HepG2 (cell line): ENCODE data around the gene SLC9B2. TPM values are rescaled to one million over a fixed set of nuclear protein-coding genes. Genes with fewer than 3 reads are reported as not detected.

Source experiments
- CREB1 ChIP-seq, 2 experiments: fragments of 450-650 bp in 1 of 2; IDR thresholded peaks; 2 replicates each; pipeline ENCODE4 v1.6.1; 2016 to 2017; ENCODE audit warnings: control low read depth in 1 of 2, mild to moderate bottlenecking in 1 of 2, missing compliant biosample characterization in 1 of 2, missing genetic modification characterization in 1 of 2
- HDAC1 ChIP-seq: sonication (generic); formaldehyde crosslinking; IDR thresholded peaks from 2 replicates; pipeline ENCODE4 v1.5.1; 2020; ENCODE audit warnings: mild to moderate bottlenecking, missing genetic modification reagents
- IRF2 ChIP-seq: IDR thresholded peaks from 2 replicates; pipeline ENCODE4 v1.6.1; 2018; ENCODE audit warnings: missing genetic modification reagents, missing compliant biosample characterization
- KAT7 ChIP-seq: IDR thresholded peaks from 2 replicates; pipeline ENCODE4 v1.6.1; 2018; ENCODE audit warnings: borderline replicate concordance, missing compliant biosample characterization
- MEIS2 ChIP-seq: sonication (generic); formaldehyde crosslinking; IDR thresholded peaks from 2 replicates; pipeline ENCODE4 v1.9.0; 2021; ENCODE audit warnings: mild to moderate bottlenecking, missing genetic modification reagents
- PBX2 ChIP-seq: IDR thresholded peaks from 2 replicates; pipeline ENCODE4 v1.6.1; 2016; ENCODE audit warnings: control low read depth
- REPIN1 ChIP-seq: sonication (generic); formaldehyde crosslinking; IDR thresholded peaks from 2 replicates; pipeline ENCODE4 v1.8.0; 2022; ENCODE audit warnings: missing genetic modification reagents, low read depth, mild to moderate bottlenecking, borderline replicate concordance
- TIGD3 ChIP-seq: sonication (generic); formaldehyde crosslinking; IDR thresholded peaks from 2 replicates; pipeline ENCODE4 v1.5.1; 2020; ENCODE audit warnings: mild to moderate bottlenecking, missing genetic modification reagents, borderline replicate concordance
- XRCC5 ChIP-seq: fragments of 200-400 bp; formaldehyde crosslinking; optimal IDR thresholded peaks from 2 replicates; pipeline ENCODE3; 2017; ENCODE audit warnings: mild to moderate bottlenecking, low read length
- ZFAT ChIP-seq: sonication (generic); formaldehyde crosslinking; conservative IDR thresholded peaks from 2 replicates; pipeline ENCODE4 v1.8.1; 2023; ENCODE audit warnings: missing genetic modification reagents, inconsistent platforms
- polyA plus RNA-seq, 8 experiments: library from polyadenylated mRNA; depleted of rRNA in 3 of 8; stranded (reverse) in 7 of 8; unstranded in 1 of 8; fragments of >200 nt; fragmentation: Illumina TruSeq in 4 of 8; extraction: Trizol in 4 of 8; gene quantifications; 2 replicates each; pipeline versions ENCODE4 v1.2.1 to v1.2.3, GENCODE V29; 2011 to 2016; ENCODE audit warnings: low read depth in 4 of 8, missing spikeins in 1 of 8, mixed read lengths in 1 of 8; ENCODE audit not compliant: insufficient read depth in 1 of 8
- total RNA-seq, 5 experiments: library from RNA; depleted of rRNA; stranded (reverse); fragments of >200 nt; fragmentation: Illumina TruSeq; extraction: Trizol; gene quantifications; 2 replicates each; pipeline ENCODE4 v1.2.3, GENCODE V29; 2016; ENCODE audit warnings: low read depth in 1 of 5
- TF ChIP-seq, protein P1 (sequence below): sonication (generic); formaldehyde crosslinking; IDR thresholded peaks from 2 replicates; pipeline ENCODE4 v1.4.0; 2020; ENCODE audit warnings: mild to moderate bottlenecking, missing genetic modification reagents
- TF ChIP-seq, protein P2 (sequence below): sonication (generic); formaldehyde crosslinking; IDR thresholded peaks from 2 replicates; pipeline ENCODE4 v1.5.1; 2020; ENCODE audit warnings: mild to moderate bottlenecking, moderate library complexity, missing genetic modification reagents
- TF ChIP-seq, protein P3 (sequence below): sonication (generic); formaldehyde crosslinking; IDR thresholded peaks from 2 replicates; pipeline ENCODE4 v1.8.0; 2023; ENCODE audit warnings: mild to moderate bottlenecking, missing genetic modification reagents
- TF ChIP-seq, protein P4 (sequence below): sonication (generic); formaldehyde crosslinking; IDR thresholded peaks from 2 replicates; pipeline ENCODE4 v1.4.0; 2020; ENCODE audit warnings: mild to moderate bottlenecking, missing genetic modification reagents

Gene SLC9B2
- total and polyA plus RNA-seq, 2 of the 13 experiments (the other 11 are each of a cell fraction or from before 2014, with no cell fraction given): 23.5 to 38.5 TPM

DNA sequence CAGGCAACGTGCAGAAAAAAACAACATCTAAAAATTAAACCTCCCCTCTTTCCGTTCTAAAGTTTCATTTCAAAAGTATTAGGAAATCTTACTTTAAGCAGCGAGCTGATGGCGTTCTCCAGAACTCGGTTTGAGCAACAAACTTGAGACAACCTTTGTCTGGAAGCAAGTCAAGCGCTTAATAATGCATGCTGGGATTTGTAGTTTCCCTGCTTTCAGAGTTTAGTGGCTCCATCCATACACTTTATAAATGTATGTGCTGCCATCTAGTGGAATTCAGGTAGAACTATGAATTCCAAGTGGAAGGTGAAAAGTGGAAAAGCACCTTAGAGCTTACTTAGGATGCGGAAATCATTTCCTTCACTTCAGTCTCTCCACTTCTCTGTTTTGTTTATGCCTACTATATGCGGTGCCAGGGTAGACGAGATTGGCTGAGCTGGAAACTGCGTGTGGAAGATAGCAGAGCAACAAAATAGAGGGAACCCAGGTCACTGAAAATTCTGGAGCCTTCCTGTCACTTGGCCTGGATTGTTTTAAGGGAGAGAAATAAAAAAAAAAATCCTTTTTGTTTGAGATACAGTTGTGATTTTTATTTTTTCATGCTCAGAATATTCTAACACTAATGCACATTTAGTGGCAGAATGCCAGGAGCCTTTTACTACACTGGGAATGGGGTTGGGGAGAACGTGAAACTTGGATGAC lies 23.3 kb upstream of the SLC9B2 start, which contains the start of gene BDH2 (continued):
- TF ChIP-seq, protein P1, sequence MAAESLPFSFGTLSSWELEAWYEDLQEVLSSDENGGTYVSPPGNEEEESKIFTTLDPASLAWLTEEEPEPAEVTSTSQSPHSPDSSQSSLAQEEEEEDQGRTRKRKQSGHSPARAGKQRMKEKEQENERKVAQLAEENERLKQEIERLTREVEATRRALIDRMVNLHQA (CRISPR knock-in tag): no peak
- TF ChIP-seq HDAC1 (CRISPR knock-in tag): 0 out of 2 replicates have a peak, but pooled peaks have one; percentile 40
- TF ChIP-seq MEIS2 (CRISPR knock-in tag): no peak
- no peak for TF ChIP-seq XRCC5
- 0 out of 2 replicates have a peak, but pooled peaks have one; percentile 40 for TF ChIP-seq IRF2 (CRISPR knock-in tag)
- TF ChIP-seq ZFAT (CRISPR knock-in tag): no peak
- TF ChIP-seq CREB1 (IDR thresholded peaks at IDR 0.05): no peak
- peak; percentile 71 for TF ChIP-seq CREB1 (CRISPR knock-in tag; IDR thresholded peaks at IDR 0.05)
- TF ChIP-seq REPIN1 (CRISPR knock-in tag): no peak
- TF ChIP-seq TIGD3: no peak
- TF ChIP-seq, protein P2, sequence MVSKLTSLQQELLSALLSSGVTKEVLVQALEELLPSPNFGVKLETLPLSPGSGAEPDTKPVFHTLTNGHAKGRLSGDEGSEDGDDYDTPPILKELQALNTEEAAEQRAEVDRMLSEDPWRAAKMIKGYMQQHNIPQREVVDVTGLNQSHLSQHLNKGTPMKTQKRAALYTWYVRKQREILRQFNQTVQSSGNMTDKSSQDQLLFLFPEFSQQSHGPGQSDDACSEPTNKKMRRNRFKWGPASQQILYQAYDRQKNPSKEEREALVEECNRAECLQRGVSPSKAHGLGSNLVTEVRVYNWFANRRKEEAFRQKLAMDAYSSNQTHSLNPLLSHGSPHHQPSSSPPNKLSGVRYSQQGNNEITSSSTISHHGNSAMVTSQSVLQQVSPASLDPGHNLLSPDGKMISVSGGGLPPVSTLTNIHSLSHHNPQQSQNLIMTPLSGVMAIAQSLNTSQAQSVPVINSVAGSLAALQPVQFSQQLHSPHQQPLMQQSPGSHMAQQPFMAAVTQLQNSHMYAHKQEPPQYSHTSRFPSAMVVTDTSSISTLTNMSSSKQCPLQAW (CRISPR knock-in tag): no peak
- TF ChIP-seq KAT7 (CRISPR knock-in tag): no peak
- TF ChIP-seq PBX2 (CRISPR knock-in tag): no peak
- TF ChIP-seq, protein P3, sequence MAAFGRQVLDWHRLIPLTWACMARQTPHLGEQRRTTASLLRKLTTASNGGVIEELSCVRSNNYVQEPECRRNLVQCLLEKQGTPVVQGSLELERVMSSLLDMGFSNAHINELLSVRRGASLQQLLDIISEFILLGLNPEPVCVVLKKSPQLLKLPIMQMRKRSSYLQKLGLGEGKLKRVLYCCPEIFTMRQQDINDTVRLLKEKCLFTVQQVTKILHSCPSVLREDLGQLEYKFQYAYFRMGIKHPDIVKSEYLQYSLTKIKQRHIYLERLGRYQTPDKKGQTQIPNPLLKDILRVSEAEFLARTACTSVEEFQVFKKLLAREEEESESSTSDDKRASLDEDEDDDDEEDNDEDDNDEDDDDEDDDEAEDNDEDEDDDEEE: no peak
- TF ChIP-seq, protein P4, sequence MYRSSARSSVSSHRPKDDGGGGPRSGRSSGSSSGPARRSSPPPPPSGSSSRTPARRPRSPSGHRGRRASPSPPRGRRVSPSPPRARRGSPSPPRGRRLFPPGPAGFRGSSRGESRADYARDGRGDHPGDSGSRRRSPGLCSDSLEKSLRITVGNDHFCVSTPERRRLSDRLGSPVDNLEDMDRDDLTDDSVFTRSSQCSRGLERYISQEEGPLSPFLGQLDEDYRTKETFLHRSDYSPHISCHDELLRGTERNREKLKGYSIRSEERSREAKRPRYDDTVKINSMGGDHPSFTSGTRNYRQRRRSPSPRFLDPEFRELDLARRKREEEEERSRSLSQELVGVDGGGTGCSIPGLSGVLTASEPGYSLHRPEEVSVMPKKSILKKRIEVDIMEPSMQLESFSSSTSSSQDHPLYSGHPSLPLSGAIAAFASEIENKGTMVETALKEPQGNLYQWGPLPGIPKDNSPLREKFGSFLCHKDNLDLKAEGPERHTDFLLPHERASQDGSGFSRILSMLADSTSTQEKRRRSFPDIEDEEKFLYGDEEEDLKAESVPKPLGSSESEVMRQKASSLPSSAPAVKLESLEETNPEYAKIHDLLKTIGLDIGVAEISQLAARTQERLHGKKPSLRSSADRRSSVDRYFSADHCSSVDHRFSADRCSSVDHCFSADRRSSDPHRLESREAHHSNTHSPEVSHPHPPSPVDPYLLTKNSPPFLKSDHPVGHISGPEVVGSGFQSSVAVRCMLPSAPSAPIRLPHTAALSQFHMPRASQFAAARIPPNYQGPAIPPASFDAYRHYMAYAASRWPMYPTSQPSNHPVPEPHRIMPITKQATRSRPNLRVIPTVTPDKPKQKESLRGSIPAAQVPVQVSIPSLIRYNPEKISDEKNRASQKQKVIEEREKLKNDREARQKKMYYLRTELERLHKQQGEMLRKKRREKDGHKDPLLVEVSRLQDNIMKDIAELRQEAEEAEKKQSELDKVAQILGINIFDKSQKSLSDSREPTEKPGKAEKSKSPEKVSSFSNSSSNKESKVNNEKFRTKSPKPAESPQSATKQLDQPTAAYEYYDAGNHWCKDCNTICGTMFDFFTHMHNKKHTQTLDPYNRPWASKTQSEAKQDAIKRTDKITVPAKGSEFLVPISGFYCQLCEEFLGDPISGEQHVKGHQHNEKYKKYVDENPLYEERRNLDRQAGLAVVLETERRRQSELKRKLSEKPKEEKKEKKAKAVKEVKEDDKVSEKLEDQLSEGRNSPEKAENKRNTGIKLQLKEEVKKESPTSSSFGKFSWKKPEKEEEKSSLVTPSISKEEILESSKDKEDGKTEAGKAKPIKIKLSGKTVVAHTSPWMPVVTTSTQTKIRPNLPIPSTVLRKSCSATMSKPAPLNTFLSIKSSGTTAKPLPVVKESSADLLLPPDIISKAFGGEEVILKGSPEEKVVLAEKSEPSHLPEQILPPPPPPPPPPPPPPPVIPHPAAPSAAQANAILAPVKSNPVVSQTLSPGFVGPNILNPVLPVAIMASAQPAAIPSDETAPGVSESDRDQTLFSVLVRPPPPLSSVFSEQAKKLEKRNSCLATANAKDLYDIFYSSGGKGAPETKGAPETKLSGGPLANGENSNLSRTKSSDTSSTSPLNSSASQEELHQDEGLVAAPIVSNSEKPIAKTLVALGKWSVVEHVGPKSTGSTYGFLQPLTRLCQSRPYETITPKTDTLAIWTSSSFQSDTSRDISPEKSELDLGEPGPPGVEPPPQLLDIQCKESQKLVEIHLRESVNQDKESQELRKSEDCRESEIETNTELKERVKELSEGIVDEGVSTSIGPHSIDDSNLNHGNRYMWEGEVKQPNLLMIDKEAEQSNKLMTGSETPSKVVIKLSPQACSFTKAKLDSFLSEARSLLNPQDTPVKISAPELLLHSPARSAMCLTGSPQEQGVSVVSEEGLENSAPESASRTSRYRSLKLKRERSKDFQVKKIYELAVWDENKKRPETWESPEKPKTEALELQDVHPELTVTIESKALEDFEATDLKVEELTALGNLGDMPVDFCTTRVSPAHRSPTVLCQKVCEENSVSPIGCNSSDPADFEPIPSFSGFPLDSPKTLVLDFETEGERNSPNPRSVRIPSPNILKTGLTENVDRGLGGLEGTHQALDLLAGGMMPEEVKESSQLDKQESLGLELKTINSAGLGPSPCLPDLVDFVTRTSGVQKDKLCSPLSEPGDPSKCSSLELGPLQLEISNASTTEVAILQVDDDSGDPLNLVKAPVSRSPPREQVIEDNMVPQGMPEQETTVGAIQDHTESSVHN (CRISPR knock-in tag): no peak
